HepG2 (cell line): ENCODE measurements around the gene GSTCD. TPM values are rescaled to one million over a fixed set of nuclear protein-coding genes. Genes with fewer than 3 reads are reported as not detected.
"Not testable (repeated sequence)": the region's sequence is repeated elsewhere in the genome, so short reads cannot be mapped to it uniquely, and the experiment has no call there.

ENCODE experiments used
- ATAC-seq: fragments of 200-7000 bp; cut with Tn5 transposase; 3 replicates; pipeline ENCODE4 v1.9.1; 2020; ENCODE audit warnings: mild to moderate bottlenecking, moderate library complexity
- BruUV-seq: library from RNA; stranded (reverse); fragments of 400-500 nt; replicated peaks from 2 replicates; lab custom pipeline; 2021; lab: Mats Ljungman, UMichigan
- CTCF ChIA-PET: fragments of 300-600 bp; formaldehyde crosslinking; extraction: SDS; loops from one replicate; lab custom pipeline; 2021; ENCODE audit warnings: low total read pairs, inconsistent platforms, low intra/inter-chr PET ratio; lab: Yijun Ruan, JAX
- POLR2A ChIA-PET: fragments of 350-600 bp; sonication (Branson Sonifier 250); formaldehyde crosslinking; loops from one replicate; lab custom pipeline; 2020; ENCODE audit warnings: antibody characterized with exemption, inconsistent platforms; lab: Yijun Ruan, JAX
- DNase-seq: peaks from one replicate; pipeline ENCODE4 v3.0.0-alpha.2; 2015; ENCODE audit warnings: low spot score
- FAIRE-seq: peaks from 3 replicates; lab custom pipeline; 2011; peaks lifted over from hg19 to GRCh38; lab: Jason Lieb, UNC
- H2AFZ ChIP-seq: one replicate; pipeline ENCODE4 v1.6.1; 2011; ENCODE audit warnings: low read length, inconsistent platforms
- H3K27ac ChIP-seq: fragments of 300-600 bp; 3 replicates; pipeline ENCODE4 v1.8.0; 2011; ENCODE audit warnings: mixed run types, mild to moderate bottlenecking, mixed read lengths, low read length, inconsistent platforms; ENCODE audit not compliant: insufficient read depth; ENCODE audit errors: extremely low read length
- H3K27me3 ChIP-seq, 2 experiments: fragments of 200-600 bp in 1 of 2; 2 replicates in 1 of 2; 3 replicates in 1 of 2; pipeline versions ENCODE4 v1.6.0 to v1.8.0; 2011; ENCODE audit warnings: low read length in 2 of 2, mild to moderate bottlenecking in 2 of 2, moderate library complexity in 2 of 2, inconsistent platforms in 1 of 2; ENCODE audit not compliant: insufficient read depth in 2 of 2, control insufficient read depth in 1 of 2
- H3K36me3 ChIP-seq, 2 experiments: fragments of 200-600 bp in 1 of 2; replicated peaks in 1 of 2; 2 replicates in 1 of 2; 3 replicates in 1 of 2; pipeline versions ENCODE4 v1.5.1 to v1.8.0; 2011; ENCODE audit warnings: low read length in 2 of 2, inconsistent platforms in 1 of 2; ENCODE audit not compliant: insufficient read depth in 2 of 2, control insufficient read depth in 1 of 2
- H3K4me1 ChIP-seq: 2 replicates; pipeline ENCODE4 v1.5.1; 2012; ENCODE audit warnings: low read length, inconsistent platforms; ENCODE audit not compliant: insufficient read depth
- H3K4me2 ChIP-seq: 2 replicates; pipeline ENCODE4 v1.6.0; 2011; ENCODE audit warnings: low read depth, low read length, inconsistent platforms
- H3K4me3 ChIP-seq, 3 experiments: fragments of 200-600 bp in 1 of 3; sonication (generic), shearing (Covaris generic) in 1 of 3; replicated peaks in 1 of 3; 2 replicates each; pipeline ENCODE4 v1.5.1; 2011 to 2016; ENCODE audit warnings: low read length in 3 of 3, inconsistent platforms in 2 of 3, low read depth in 2 of 3, mild to moderate bottlenecking in 2 of 3, control low read depth in 1 of 3, mixed read lengths in 1 of 3; ENCODE audit not compliant: insufficient read depth in 1 of 3
- H3K79me2 ChIP-seq: one replicate; pipeline ENCODE4 v1.6.1; 2011; ENCODE audit warnings: low read length, inconsistent platforms; ENCODE audit not compliant: insufficient read depth
- H3K9ac ChIP-seq: 2 replicates; pipeline ENCODE4 v1.6.0; 2011; ENCODE audit warnings: mild to moderate bottlenecking, low read depth, low read length, inconsistent platforms; ENCODE audit not compliant: insufficient read depth
- H3K9me3 ChIP-seq: 2 replicates; pipeline ENCODE4 v1.5.1; 2012; ENCODE audit warnings: mild to moderate bottlenecking, low read length
- H4K20me1 ChIP-seq: 2 replicates; pipeline ENCODE4 v1.6.0; 2011; ENCODE audit warnings: inconsistent platforms, mild to moderate bottlenecking, low read length, moderate library complexity; ENCODE audit not compliant: insufficient read depth
- XRCC5 ChIP-seq: fragments of 200-400 bp; formaldehyde crosslinking; optimal IDR thresholded peaks from 2 replicates; pipeline ENCODE3; 2017; ENCODE audit warnings: mild to moderate bottlenecking, low read length
- ZNF614 ChIP-seq: IDR thresholded peaks from 2 replicates; pipeline ENCODE4 v1.6.1; 2018; ENCODE audit warnings: missing biosample characterization, missing genetic modification reagents, inconsistent platforms, borderline replicate concordance
- WGBS: methylation state at CpG from one replicate; pipeline ENCODE4 v1.1.6; 2017; ENCODE audit warnings: low lambda C conversion rate; 5-methylcytosine and 5-hydroxymethylcytosine counted together
- in situ Hi-C: cut with HindIII; loops from 2 replicates; pipeline ENCODE4 v1.10.0; 2017; ENCODE audit warnings: low pct_unique_long_range_greater_than_20kb; ENCODE audit not compliant: extremely low pct_ligation_motif_present
- intact Hi-C: fragments of 100-400 bp; cut with micrococcal nuclease; formaldehyde crosslinking; loops from one replicate; pipeline ENCODE4 v1.10.0; 2022; ENCODE audit not compliant: unreplicated experiment
- polyA plus RNA-seq, 8 experiments: library from polyadenylated mRNA; depleted of rRNA in 3 of 8; stranded (reverse) in 7 of 8; unstranded in 1 of 8; fragments of >200 nt; fragmentation: Illumina TruSeq in 4 of 8; extraction: Trizol in 4 of 8; gene quantifications; 2 replicates each; pipeline versions ENCODE4 v1.2.1 to v1.2.3, GENCODE V29; 2011 to 2016; ENCODE audit warnings: low read depth in 4 of 8, missing spikeins in 1 of 8, mixed read lengths in 1 of 8; ENCODE audit not compliant: insufficient read depth in 1 of 8
- total RNA-seq, 5 experiments: library from RNA; depleted of rRNA; stranded (reverse); fragments of >200 nt; fragmentation: Illumina TruSeq; extraction: Trizol; gene quantifications; 2 replicates each; pipeline ENCODE4 v1.2.3, GENCODE V29; 2016; ENCODE audit warnings: low read depth in 1 of 5

The GSTCD gene
- total and polyA plus RNA-seq, 2 of the 13 experiments (the other 11 are each of a cell fraction or from before 2014, with no cell fraction given): 7.9 to 30.8 TPM

DNA sequence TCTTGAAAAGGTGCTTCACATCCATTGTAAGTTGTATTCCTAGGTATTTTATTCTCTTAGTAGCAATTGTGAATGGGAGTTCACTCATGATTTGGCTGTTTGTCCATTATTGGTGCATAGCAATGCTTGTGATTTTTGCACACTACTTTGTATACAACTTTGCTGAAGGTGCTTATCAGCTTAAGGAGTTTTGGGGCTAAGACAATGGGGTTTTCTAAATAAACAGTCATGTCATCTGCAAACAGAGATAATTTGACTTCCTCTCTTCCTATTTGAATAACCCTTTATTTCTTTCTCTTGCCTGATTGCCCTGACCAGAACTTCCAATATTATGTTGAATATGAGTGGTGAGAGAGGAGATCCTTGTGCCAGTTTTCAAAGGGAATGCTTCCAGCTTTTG lies 63.5 kb downstream of the GSTCD start:
- CTCF ChIA-PET, H3K4me1 ChIP-seq, DNase-seq, H3K4me2 ChIP-seq, H4K20me1 ChIP-seq, in situ Hi-C loops, BruUV-seq, H3K27ac ChIP-seq, H3K4me3 ChIP-seq, intact Hi-C loops, H3K79me2 ChIP-seq, ATAC-seq, H2AFZ ChIP-seq, POLR2A ChIA-PET, H3K27me3 ChIP-seq, H3K36me3 ChIP-seq, H3K9me3 ChIP-seq, FAIRE-seq, H3K9ac ChIP-seq: not testable (repeated sequence)

DNA sequence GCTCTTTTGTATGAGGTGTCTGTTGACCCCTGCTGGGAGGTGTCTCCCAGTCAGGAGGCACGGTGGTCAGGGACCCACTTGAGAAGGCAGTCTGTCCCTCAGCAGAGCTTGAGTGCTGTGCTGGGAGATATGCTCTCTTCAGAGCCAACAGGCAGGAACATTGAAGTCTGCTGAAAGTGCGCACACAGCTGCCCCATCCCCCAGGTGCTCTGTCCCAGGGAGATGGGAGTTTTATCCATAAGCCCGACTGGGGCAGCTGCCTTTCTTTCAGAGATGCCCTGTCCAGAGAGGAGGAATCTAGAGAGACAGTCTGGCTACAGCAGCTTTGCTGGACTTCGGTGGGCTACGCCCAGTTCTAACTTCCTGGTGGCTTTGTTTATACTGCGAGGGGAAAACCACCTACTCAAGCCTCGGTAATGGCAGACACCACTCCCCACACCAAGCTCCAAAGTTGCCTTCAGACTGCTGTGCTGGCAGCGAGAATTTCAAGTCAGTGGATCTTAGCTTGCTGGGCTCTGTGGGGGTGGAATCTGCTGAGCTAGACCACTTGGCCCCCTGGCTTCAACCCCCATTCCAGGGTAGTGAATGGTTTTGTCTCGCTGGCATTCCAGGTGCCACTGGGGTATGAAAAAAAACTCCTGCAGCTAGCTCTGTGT lies 67.3 kb downstream of the GSTCD start:
- POLR2A ChIA-PET, H3K36me3 ChIP-seq, DNase-seq, H3K4me1 ChIP-seq, in situ Hi-C loops, H2AFZ ChIP-seq, H3K4me3 ChIP-seq, H3K9ac ChIP-seq, H3K27ac ChIP-seq, H3K9me3 ChIP-seq, H3K79me2 ChIP-seq, H3K27me3 ChIP-seq, H3K4me2 ChIP-seq, CTCF ChIA-PET, BruUV-seq, FAIRE-seq, ATAC-seq, H4K20me1 ChIP-seq, intact Hi-C loops: not testable (repeated sequence)
- 98% methylated on average over 7 of the region's 9 CpGs for WGBS

DNA sequence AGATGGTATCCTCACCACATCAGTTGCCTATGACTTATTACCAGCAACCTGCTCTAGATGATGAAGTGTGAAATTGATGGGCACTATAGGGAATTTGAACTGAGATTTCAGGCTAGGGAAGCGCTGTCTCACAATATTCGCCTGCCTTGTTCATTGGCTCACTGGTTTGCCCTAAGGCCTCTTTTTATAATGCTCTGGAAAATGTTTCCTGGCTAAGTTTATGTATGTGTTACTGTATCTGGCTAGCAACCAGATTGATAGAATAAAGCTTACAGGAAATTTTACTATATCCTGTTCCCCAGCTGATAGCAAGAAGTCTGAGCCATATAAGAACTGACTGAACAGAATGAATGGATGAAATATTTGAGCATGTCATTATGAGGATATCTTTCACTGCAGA lies 71.6 kb downstream of the GSTCD start:
- FAIRE-seq: no peak
- Histone ChIP-seq H3K36me3 (no peaks in the 10 kb centered on the region), H3K4me2 (no peak overlapping the region), H3K4me3 (no peak overlapping the region), H4K20me1 (no peaks in the 10 kb centered on the region), H3K27me3 (no peaks in the 10 kb centered on the region), H3K9ac (no peak overlapping the region), H3K27ac (no peak overlapping the region), H3K79me2 (no peaks in the 10 kb centered on the region), H2AFZ (no peak overlapping the region), H3K4me1 (peaks cover 6% of the 10 kb centered on the region; the same call in 1 of the 2 replicates), H3K9me3 (no peaks in the 10 kb centered on the region)
- no peak for ATAC-seq
- DNase-seq: no peak
- ChIA-PET CTCF (no interaction called here), POLR2A (no interaction called here)
- intact Hi-C loops (no loop called here), in situ Hi-C loops (no loop called here)
- no TSS peak for BruUV-seq
- TF ChIP-seq XRCC5 (no peak), ZNF614 (CRISPR knock-in tag) (no peak)
- WGBS: 91% methylated on average over 2 of the region's 2 CpGs
